HUDEP-2 (cell line): ENCODE results near the gene NAT14.
A peak's percentile ranks its signal among the peaks of the same experiment; 100 is the strongest.

Source experiments
- DNase-seq, 76 experiments: peaks; one replicate each; lab custom pipeline; 2025; ENCODE audit not compliant: unreplicated experiment in 76 of 76; lab: John Stamatoyannopoulos, UW

Gene NAT14

DNA sequence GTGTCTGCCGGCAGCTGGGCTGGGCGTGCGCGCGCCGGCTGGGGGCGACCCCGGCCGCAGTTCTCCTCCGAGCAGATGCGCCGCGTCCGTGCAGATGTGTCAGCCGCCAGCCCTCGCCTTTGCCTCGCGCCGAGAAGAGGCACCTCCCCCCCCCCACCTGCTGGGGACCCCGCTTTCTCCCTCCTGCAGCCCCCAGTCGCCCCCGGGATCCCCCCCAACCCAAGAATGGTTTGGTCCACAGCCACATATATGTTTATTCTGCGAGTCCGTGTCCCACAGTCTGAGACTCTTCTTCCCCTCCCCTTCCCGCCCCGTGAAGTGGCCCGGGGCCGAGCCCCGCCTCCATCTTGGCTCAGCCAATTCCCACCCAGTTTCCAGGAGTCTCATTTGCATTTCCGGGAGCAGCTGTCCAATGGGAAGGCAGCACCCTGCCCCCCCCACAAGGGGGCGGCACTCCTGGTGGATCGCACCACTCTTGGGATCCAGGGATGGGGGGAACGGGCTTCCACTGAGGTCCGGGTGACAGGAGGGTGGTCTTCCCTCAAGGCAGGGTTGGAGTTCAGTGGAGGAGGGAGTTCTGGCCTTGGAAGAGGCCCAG lies 32.1 kb upstream of the NAT14 start:
- DNase-seq, result peak in 71 of 76 experiments; percentile 48 to 94 (median 81)

DNA sequence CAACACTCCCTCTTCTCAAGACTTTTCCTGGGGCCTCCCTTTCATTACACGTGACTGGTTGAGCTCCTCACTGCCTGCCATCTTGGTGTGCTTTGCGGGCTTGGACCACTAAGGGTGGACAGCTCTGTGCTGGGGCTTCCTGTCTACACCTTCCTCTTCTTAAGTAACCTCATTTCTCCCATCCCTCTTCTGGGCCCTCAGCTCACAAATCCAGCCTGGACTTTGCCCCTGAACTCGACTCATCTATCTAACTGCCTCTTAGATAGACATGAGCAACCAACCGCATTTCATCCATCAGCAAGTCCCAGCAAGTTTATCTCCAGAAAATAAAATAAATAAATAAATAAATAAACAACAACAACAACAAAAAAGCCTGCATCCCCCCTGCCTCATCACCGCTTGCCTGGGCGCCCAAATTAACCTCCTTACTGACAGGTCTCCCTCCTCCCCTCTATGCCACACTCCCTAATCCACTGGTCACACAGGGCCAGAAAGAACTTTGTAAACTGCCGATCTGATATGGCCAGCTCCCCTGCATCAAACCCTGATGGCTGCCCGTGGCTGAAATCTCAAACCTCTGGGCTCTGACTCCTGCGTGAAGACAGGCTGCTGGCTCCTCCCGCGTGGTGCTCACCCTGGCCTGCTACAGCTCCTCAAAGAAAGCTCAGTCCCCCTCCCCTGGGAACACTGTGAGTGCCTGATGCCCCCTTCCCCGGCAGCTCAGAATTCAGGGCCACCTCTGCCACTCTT lies 31.3 kb upstream of the NAT14 start:
- peak in 16 of 76 experiments; percentile 14 to 63 (median 31) for DNase-seq

- peak in 57 of 76 experiments; percentile 13 to 76 (median 50) for DNase-seq
Measured at GRCh38 chr19:55454787-55455243, 30.2 kb upstream of the NAT14 start.

- no peak for DNase-seq
Measured at GRCh38 chr19:55455576-55456235, 29.3 kb upstream of the NAT14 start.

DNA sequence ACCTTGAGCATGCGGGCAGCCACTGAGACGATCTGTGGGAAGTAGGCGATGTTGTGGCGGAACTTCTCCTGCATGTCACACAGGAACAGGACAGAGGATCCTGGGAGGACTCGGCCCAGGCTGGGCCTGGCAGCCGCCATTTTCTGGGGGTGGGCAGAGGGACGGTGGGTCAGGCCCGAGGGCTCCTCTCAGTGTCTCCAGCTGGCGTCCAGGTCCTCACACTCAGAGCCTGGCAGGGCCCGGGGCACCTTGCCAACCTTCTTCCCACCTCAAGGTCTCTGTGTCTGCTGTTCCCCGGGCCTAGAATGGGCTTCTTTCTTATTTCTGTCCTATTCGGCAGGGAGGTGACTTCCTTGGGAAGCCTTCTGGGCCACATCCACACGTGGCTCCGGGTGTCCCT lies 28.6 kb upstream of the NAT14 start:
- no peak for DNase-seq

DNA sequence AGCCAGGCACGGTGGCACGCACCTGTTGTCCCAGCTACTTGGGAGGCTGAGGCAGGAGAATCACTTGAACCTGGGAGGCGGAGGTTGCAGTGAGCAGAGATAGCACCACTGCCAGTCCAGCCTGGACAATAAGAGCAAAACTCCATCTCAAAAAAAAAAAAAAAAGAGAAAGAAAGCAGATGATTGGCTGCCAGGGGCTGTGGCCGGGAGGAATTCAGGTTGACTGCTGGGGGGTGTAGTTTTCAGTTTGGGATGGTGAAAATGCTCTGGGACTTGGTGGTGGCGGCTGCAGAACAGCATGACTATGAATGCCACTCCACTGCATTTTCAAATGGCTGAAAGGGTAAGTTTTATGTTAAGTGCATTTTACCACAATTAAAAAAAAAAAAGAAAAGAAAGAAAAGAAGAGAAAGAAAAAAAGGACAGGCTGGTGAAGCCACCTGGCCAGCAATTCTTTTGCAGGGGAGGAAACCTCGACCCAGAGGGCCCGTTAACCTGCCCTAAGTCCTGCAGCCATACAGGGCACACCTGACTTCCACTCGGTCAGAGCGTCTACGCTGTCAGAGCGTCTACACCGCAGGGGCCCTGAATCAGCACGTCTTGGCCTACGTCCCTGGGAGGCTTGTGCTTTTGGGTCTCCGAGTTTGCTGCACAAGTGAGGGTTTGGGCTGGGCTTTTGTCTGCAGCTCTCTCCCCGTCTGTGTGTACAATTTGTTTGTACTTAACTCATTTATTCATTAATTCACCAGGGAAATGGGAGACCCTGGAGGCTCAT lies 27.1 kb upstream of the NAT14 start:
- DNase-seq, result no peak

DNA sequence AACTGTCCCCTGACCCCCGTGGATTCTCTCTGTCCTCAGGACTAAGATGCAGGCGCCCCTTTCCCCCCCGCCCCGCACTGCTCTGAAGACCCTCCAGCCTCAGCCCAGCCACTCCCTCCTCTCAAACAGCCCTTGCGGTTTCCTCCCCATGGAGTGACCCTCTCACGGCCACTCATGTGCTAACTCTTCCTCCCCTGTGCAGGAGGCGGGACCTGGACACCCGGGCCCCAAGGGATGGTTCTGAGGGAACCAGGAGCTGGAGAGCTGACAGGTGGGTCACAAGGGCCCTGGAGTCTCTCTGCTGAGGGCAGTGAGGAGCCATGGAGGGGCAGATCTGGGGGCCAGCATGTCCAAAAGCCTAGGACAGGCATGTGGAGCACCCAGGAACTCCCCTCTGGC lies 25.4 kb upstream of the NAT14 start:
- DNase-seq, result no peak

- peak in 13 of 76 experiments; percentile 17 to 45 (median 33) for DNase-seq
Measured at GRCh38 chr19:55459950-55460657, 24.9 kb upstream of the NAT14 start.

DNA sequence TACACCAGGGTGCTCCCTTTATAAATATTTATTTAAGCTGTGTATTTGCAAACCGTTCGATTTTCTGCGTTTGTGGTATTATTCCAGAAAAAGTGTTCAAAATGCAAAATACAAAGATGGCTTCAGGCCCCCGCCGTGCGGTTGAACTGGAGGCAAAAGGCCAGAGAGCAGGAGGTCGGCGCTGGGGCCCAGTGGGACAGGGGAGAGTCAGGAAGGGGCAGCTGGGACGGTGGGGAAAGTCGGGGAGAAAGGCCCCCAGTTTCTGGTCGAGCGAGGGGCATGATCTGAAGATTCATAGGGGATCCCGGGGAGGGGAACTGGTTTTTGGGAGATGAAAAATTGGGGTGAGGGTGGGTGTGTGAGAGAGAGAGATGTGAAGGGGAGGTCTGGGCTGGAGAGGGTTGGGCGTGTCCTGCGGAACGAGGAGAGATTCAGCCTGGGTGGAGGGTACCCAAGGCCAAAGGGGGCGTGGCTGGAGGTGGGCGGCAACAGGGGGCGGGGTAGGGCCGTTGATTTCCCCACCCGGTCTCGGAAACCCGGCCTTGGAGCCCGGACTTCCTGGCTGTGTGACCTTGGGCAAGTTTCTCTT lies 24.2 kb upstream of the NAT14 start:
- peak in 74 of 76 experiments; percentile 53 to 97 (median 90) for DNase-seq

- DNase-seq, result peak in 75 of 76 experiments; percentile 98 to 100 (median 100)
Measured at GRCh38 chr19:55461259-55461973, 23.6 kb upstream of the NAT14 start, which contains the start of gene ISOC2. Gene ISOC2, minus strand, starts transcription at chr19:55461642. Its CDS starts 5,156 bp downstream, at chr19:55456486.

- peak in 54 of 76 experiments; percentile 25 to 97 (median 60) for DNase-seq
Measured at GRCh38 chr19:55461974-55462626, 22.9 kb upstream of the NAT14 start.

DNA sequence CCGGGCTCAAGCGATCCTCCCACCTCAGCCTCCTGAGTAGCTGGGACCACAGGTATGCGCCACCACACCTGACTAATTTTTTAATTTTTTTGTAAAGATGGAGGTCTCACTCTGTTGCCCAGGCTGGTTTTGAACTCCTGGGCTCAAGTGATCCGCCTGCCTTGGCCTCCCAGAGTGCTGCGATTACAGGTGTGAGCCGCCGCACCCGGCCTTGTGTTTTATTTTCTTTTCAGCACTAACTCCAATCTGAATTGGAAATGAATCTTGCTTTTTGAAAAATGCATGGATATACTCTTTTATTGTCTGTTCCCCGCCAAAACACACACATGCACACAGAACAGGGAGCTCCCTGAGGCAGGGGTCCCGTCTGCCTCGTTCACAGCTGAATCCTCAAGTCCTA lies 22.3 kb upstream of the NAT14 start:
- DNase-seq, result no peak

DNA sequence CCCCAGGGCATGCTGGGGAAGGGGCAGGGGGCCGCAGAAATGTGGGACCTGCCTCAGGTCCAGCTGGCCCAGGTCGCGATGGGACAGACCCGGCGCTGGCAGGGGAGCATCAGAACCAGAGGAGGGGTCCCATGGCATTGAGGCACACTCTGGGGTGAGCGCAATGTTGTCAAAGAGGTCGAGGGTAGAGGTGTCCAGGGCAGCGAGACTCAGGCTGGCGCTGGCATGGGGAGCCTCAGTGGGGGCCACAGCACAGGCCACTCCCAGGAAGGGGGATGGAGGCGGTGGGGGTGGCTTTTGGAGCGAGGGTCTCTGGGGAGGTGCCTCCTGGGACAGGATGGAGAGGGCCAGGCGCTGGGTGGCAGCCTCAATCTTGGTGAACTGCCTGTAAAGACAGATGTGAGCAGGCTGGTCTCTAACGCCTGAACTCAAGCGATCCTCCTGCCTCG lies 21.4 kb upstream of the NAT14 start:
- no peak for DNase-seq

- no peak for DNase-seq
Measured at GRCh38 chr19:55464039-55464661, 20.8 kb upstream of the NAT14 start.

GRCh38 chr19:55464662-55465054 lies 20.3 kb upstream of the NAT14 start, which contains the start of gene C19orf85:
Gene C19orf85, minus strand, starts transcription at chr19:55464751. Its CDS starts 197 bp downstream, at chr19:55464554.
- no peak for DNase-seq

- DNase-seq, result peak in 17 of 76 experiments; percentile 18 to 63 (median 33)
Measured at GRCh38 chr19:55465460-55466240, 19.3 kb upstream of the NAT14 start.

DNA sequence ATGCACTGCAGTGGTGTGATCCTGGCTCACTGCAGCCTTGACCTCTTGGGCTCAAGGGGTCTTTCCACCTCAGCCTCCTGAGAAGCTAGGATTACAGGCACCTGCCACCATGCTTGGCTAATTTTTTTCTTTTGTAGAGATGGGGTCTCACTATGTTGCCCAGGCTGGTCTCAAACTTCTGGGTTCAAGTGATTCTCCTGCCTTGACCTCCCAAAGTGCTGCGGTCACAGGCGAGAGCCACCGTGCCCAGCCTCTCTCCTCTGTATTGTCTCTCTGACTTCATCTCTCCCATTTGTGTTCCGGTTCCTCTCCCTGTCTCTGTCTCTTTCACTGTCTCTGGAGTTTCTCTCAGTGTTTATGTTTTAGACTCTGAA lies 18.8 kb upstream of the NAT14 start:
- DNase-seq, result no peak
